ENCODE measurements around the gene SNRPB2. TPM values are rescaled to one million over a fixed set of nuclear protein-coding genes. Genes with fewer than 3 reads are reported as not detected.

Gene SNRPB2
- total and polyA plus RNA-seq, 12 donors: 28.8 to 49.2 (median 32.2) TPM

DNA sequence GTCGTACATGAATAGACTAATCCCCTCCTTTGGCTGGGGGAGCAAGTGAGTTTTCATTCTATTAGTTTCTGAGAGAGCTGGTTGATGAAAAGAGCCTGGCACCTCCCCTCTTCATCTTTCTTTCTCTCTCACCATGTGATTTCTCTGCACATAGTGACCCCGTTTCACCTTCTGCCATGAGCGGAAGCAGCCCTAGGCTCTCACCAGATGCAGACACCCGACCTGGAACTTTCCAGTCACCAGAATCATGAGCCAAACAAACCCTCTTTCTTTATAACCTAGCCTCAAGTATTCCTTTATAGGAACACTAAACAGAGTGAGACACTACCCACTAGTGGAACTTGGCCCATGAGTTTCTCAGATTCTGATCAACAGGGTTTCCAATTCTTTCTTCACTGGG, 34.7 kb downstream of the SNRPB2 start:
- TF ChIP-seq, protein P1, sequence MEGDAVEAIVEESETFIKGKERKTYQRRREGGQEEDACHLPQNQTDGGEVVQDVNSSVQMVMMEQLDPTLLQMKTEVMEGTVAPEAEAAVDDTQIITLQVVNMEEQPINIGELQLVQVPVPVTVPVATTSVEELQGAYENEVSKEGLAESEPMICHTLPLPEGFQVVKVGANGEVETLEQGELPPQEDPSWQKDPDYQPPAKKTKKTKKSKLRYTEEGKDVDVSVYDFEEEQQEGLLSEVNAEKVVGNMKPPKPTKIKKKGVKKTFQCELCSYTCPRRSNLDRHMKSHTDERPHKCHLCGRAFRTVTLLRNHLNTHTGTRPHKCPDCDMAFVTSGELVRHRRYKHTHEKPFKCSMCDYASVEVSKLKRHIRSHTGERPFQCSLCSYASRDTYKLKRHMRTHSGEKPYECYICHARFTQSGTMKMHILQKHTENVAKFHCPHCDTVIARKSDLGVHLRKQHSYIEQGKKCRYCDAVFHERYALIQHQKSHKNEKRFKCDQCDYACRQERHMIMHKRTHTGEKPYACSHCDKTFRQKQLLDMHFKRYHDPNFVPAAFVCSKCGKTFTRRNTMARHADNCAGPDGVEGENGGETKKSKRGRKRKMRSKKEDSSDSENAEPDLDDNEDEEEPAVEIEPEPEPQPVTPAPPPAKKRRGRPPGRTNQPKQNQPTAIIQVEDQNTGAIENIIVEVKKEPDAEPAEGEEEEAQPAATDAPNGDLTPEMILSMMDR (IDR thresholded peaks at IDR 0.05): no peak
- Histone ChIP-seq H3K36me3 (no peaks in the 10 kb centered on the region), H3K4me3 (no peak overlapping the region), H3K9me3 (no peaks in the 10 kb centered on the region), H3K27me3 (peaks cover 0 to 26% (median 5%) of the 10 kb centered on the region in 7 donors), H3K4me1 (peaks cover 0 to 8% (median 0%) of the 10 kb centered on the region in 9 donors), H3K27ac (no peak overlapping the region)
- no peak for DNase-seq
- intact Hi-C loops (cut with DNase I): loop anchor here (5.0 to 10.0 kb wide), 4 partner anchors 60 to 250 kb away; no protein-coding TSS in a partner anchor
- ATAC-seq: no peak
- 51 to 54% methylated on average over 4 of the region's 4 CpGs for WGBS, 2 donors

DNA sequence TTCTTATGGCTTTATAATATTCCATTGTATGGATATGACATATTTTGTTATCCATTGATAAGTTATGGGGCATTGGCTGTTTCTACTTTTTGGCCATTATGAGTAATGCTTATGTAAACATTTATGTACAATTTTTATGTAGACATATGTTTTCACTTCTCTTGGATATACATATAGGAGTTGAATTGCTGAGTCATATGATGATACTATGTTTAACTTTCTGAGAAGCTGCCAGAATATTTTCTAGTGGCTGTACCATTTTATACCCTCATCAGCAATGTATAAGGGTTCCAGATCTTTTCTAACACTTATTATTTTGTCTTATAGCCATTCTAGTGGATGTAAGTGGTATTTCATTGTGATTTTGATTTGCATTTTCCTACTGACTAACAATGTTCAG, 41.4 kb downstream of the SNRPB2 start:
- no peaks in the 10 kb centered on the region for H3K4me1 ChIP-seq
- no peaks in the 10 kb centered on the region for H3K36me3 ChIP-seq
- TF ChIP-seq, protein P1 (IDR thresholded peaks at IDR 0.05): no peak
- H3K27me3 ChIP-seq: peaks cover 0 to 11% (median 3%) of the 10 kb centered on the region in 7 donors
- H3K9me3 ChIP-seq: peaks cover 0 to 8% (median 0%) of the 10 kb centered on the region in 11 donors
- no peak overlapping the region for H3K27ac ChIP-seq
- ATAC-seq (no peak), DNase-seq (no peak)
- H3K4me3 ChIP-seq: no peak overlapping the region
- intact Hi-C loops (cut with DNase I): loop anchor here in 1 of 10 donors (10.0 kb wide), 1 partner anchor 56 kb away; no protein-coding TSS in a partner anchor

DNA sequence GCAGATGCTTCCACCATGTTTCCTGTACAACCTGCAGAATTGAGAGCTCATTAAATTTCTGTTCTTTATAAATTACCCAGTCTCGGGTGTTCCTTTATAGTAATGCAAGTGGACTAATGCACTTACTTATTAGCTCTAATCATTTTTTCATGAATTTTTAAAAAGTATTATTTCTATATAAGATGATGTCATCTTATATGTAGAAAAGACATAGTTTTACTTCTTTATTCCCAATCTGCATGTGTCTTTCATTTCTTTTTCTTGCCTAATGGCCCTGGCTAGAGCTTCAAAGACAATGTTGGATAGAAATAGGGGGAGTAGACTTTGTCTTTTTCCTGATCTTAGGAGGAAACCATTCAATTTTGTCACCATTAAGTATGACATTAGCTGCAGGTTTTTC, 46.1 kb downstream of the SNRPB2 start:
- H3K4me3 ChIP-seq: no peak overlapping the region
- peaks cover 0 to 8% (median 0%) of the 10 kb centered on the region in 11 donors for H3K9me3 ChIP-seq
- no peaks in the 10 kb centered on the region for H3K4me1 ChIP-seq
- H3K36me3 ChIP-seq: no peaks in the 10 kb centered on the region
- no peak for ATAC-seq
- H3K27me3 ChIP-seq: no peaks in the 10 kb centered on the region
- intact Hi-C loops (cut with DNase I): loop anchor here in 1 of 10 donors (10.0 kb wide), 1 partner anchor 61 kb away; no protein-coding TSS in a partner anchor
- no peak overlapping the region for H3K27ac ChIP-seq
- TF ChIP-seq, protein P1 (IDR thresholded peaks at IDR 0.05): no peak
- DNase-seq: no peak
- 69 to 72% methylated on average over 1 of the region's 1 CpG for WGBS, 2 donors

DNA sequence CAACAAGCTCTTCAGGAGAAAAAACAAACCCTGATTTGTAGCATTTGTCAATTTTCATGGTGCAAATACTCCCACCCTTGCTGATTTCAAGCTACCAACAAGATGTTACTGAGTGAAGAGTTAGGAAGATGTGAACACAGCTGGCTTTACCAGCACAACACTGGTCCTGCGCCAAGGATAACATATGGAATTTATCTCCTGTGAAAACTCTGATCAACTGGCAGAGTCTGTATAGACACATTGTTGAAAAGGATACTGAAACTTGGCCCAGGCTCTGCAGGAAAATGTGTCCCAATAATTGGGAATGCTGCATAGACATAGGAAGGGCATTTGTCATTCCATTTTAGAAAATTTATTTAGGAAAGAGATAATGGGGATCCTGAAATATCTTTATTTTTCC, 47.3 kb downstream of the SNRPB2 start:
- TF ChIP-seq, protein P1 (IDR thresholded peaks at IDR 0.05): no peak
- DNase-seq (no peak), ATAC-seq (no peak)
- no peaks in the 10 kb centered on the region for H3K4me1 ChIP-seq
- peaks cover 0 to 17% (median 4%) of the 10 kb centered on the region in 11 donors for H3K9me3 ChIP-seq
- H3K27me3 ChIP-seq: no peaks in the 10 kb centered on the region
- H3K4me3 ChIP-seq: no peak overlapping the region
- 51 to 65% methylated on average over 1 of the region's 1 CpG for WGBS, 2 donors
- no peak overlapping the region for H3K27ac ChIP-seq
- H3K36me3 ChIP-seq: no peaks in the 10 kb centered on the region
- intact Hi-C loops (cut with DNase I): loop anchor here in 1 of 10 donors (10.0 kb wide), 1 partner anchor 62 kb away; no protein-coding TSS in a partner anchor

Measured in heart right ventricle (tissue), 16 donors.